A549 (cell line): Measurements from ENCODE around the gene BICRA.

ENCODE experiments used
- CTCF ChIP-seq: fragments of >200 bp; sonication (Bioruptor Twin); formaldehyde crosslinking; IDR thresholded peaks from 3 replicates; pipeline ENCODE4 v1.5.1; 2016
- SMC3 ChIP-seq: fragments of >200 bp; sonication (Bioruptor Twin); formaldehyde crosslinking; IDR thresholded peaks from 3 replicates; pipeline ENCODE4 v1.6.1; 2018; ENCODE audit warnings: inconsistent platforms

GRCh38 chr19:47697863-47698609, 89.1 kb downstream of the BICRA start:
- TF ChIP-seq CTCF, result peak; percentile 97
- peak; percentile 94 for TF ChIP-seq SMC3
